Thyroid gland (tissue), 4 donors: ENCODE measurements around the gene NAV3.

ENCODE experiments used
- CTCF ChIP-seq, 6 experiments: fragments of 200-600 bp in 3 of 6; fragments of 450-650 bp in 3 of 6; sonication (generic) in 3 of 6; IDR thresholded peaks; one replicate each; pipeline ENCODE4 v1.5.1; 2016 to 2019; ENCODE audit warnings: antibody characterized with exemption in 6 of 6, mild to moderate bottlenecking in 2 of 6, inconsistent platforms in 1 of 6, moderate library complexity in 1 of 6
- POLR2A ChIP-seq, 2 donors: fragments of 450-650 bp; IDR thresholded peaks; one replicate each; pipeline ENCODE4 v1.6.1; 2017; ENCODE audit warnings: antibody characterized with exemption in 2 of 2, mild to moderate bottlenecking in 2 of 2, moderate library complexity in 1 of 2

- no peak for TF ChIP-seq CTCF (IDR thresholded peaks at IDR 0.05)
- TF ChIP-seq POLR2A (IDR thresholded peaks at IDR 0.05), result no peak
These were observed 360.9 kb downstream of the NAV3 start for GRCh38 chr12:78191611-78192010.
